ENCODE results near the gene HSPA6.
"Not testable (repeated sequence)": the region's sequence is repeated elsewhere in the genome, so short reads cannot be mapped to it uniquely, and the experiment has no call there.

HSPA6 gene

DNA sequence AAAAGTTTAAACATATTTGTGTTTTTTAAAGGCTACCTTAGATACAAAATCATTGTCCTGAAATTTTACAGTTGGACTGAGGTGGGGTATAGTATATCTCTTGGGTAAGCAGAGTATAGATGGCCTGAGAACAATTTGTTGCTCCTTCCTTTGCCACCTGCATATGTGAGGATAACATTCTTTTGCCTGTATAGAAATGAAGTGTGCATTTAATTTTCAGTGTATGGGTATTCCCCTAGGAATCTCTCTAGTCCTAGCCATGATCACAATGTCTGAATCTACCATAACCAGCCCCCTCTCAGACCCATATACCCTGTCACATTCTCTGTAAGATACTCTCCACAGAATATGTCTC, 21.0 kb upstream of the HSPA6 start:
- DNase-seq (ENCODE audit: low spot score), result no peak

DNA sequence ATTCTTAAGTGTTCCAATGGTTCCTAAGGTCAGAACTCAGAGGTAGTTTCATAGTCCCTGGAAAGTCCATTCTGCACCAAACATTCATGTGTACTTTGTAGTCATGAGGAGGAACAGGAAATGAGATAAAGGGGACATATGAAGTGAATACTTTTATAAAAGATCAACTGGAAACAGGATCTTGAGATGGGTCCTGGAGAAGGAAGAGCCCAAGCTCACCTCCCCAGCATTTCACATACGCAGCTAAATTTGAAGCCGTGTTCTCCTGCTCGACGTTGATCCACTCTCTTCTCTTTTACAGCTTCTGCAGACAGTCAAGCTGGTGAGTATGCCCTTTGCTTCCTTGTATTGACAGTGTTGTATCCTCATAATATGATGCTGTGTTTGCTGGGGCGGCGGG, 18.7 kb upstream of the HSPA6 start:
- no peak for DNase-seq (ENCODE audit: low spot score)

- DNase-seq (ENCODE audit: low spot score), result no peak
Observed at GRCh38 chr1:161506336-161507223, 17.8 kb upstream of the HSPA6 start.

DNA sequence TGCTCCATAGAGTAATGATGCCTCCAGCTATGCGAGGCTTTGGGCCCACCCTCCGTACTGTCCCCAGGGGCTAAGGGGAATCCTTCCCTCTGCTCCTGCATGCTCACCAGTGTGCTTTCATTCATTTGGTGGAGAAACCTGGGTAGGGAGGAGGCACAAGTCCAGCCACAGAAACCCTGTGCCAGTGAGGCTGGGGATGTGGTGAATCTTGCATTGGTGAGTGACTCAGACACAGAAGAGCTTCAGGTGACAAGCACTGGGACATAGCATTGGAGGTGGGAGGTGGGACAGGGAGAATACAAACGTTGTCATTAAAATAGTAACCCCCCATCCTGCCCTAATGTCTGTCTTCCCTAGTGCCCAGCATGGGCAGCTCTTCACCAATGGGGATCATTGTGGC, 13.9 kb upstream of the HSPA6 start:
- no peak for DNase-seq (ENCODE audit: low spot score)

- no peak for DNase-seq (ENCODE audit: low spot score)
Observed at GRCh38 chr1:161511018-161511755, 13.2 kb upstream of the HSPA6 start.

DNA sequence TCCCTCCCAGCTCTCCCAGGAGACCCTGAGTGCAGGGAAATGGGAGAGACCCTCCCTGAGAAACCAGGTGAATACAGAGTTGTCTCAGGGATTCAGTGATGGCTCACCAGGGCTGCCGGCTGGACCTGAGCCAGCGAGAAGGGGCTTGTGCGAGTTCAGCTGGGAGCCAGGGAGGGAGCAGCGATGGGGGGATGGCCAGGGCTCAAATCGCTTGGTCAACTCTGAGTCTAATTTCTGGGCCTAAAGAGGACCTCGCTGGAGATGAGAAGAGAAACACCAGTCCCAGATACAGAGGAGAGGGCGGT, 12.6 kb upstream of the HSPA6 start:
- DNase-seq (ENCODE audit: low spot score), result no peak

GRCh38 chr1:161512636-161513447, 11.5 kb upstream of the HSPA6 start:
- not testable (repeated sequence) for DNase-seq (ENCODE audit: low spot score)

- DNase-seq (ENCODE audit: low spot score), result not testable (repeated sequence)
Observed at GRCh38 chr1:161513448-161513780, 10.9 kb upstream of the HSPA6 start.

GRCh38 chr1:161513953-161514352, 10.4 kb upstream of the HSPA6 start:
- DNase-seq (ENCODE audit: low spot score), result not testable (repeated sequence)

DNA sequence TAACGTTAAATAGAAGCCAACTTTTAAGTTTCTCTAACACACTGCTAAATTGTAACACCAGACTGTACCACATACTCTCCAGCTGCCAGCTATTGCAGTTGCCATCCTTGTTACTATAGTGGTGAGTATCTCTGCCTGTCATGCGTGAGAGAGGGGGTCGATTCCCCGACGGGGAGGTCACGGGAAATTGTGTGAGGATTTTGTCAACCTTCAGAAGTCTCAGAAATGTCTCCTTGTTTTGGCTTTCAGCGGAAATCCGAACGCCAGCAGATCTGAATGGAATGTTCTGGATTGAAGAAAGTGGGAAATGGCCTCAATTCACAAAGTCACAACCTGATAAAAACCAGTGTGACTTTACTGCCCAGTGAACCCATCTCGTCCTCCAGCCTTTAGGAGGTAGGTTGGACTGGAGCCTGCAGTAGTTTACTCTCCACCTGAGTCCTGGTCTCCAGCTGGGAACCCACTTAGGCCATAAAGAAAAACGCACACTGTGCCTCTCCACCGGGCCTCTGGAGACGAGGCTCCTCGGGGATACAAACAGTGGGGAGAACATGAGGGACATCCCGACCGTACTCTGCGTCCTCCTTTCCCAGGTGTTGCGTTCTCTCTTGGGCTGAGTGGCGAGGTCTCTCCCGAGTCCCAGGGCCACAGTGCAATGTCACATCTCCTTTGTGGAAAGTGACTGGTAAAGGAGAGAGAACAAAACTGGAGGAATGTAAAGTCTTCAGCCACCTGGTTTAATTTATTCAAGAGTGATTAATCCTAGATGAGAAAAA, 1.1 kb upstream of the HSPA6 start:
- not testable (repeated sequence) for DNase-seq (ENCODE audit: low spot score)

- not testable (repeated sequence) for DNase-seq (ENCODE audit: low spot score)
Observed at GRCh38 chr1:161524742-161525291, 477 bp downstream of the HSPA6 start.

- not testable (repeated sequence) for DNase-seq (ENCODE audit: low spot score)
Observed at GRCh38 chr1:161525321-161525720, 981 bp downstream of the HSPA6 start.

GRCh38 chr1:161525918-161526317, 1.6 kb downstream of the HSPA6 start:
- not testable (repeated sequence) for DNase-seq (ENCODE audit: low spot score)

- DNase-seq (ENCODE audit: low spot score), result not testable (repeated sequence)
Observed at GRCh38 chr1:161528550-161528949, 4.2 kb downstream of the HSPA6 start.

GRCh38 chr1:161529463-161530104, 5.2 kb downstream of the HSPA6 start:
- not testable (repeated sequence) for DNase-seq (ENCODE audit: low spot score)

DNA sequence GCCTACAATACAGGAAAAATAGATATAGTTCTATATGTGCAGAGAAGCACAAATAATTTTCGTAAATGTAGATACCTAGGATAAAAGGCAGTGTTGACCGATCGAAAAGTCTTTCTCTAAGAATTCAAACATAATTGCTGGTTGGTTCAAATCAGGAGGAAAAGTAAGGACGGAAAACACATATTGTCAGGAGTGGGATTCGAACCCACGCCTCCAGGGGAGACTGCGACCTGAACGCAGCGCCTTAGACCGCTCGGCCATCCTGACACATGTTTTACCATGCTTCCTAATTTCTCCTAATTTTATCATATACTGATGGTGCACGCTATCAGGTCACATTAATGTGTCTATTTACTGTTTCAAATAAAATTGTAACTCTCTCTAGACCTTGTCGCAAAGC, 5.8 kb downstream of the HSPA6 start:
- DNase-seq (ENCODE audit: low spot score), result peak; percentile 47

DNA sequence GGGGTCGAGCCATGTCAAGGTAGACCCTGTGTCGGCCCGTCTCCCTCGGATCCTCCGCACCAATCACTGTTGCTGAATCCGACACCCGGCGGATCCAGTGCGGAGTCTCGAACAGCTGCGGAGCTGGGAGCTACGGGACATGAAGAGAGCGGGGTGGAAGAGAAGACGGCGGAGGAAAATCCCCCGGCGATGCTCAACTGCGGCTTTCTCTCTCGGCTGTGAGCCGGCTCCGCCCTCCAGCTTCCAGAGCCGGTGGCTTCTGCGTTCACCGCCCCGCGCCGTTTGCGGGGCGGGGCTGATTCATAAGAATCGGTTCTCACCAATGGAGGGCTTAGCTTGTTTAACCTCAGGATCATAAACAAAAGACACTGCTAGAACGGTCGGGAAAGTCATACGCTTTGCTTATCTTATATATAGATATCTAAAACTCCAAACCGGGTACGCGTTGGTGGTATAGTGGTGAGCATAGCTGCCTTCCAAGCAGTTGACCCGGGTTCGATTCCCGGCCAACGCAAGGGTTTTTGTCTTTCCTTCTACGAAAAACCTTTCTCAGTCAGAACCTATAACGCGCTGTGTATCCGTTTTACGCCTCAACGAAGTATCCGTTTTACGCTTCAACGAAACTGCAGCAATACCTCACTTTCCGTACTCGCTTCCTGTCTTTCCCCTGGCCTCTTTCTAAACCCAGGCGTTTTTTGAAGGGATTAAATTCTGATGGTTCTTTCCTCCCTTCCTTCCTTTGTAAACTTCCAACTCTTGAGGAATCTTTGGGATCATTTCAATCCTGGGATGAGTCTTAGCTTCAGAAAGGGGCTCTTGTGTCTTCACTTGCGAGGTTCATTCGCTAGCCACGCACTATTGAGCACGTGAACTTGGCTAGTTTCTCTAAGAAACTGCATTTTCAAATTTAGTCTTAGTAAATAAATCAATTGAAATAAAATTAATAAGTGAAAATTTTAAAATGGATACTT, 6.6 kb downstream of the HSPA6 start:
- peak; percentile 74 for DNase-seq (ENCODE audit: low spot score)

DNA sequence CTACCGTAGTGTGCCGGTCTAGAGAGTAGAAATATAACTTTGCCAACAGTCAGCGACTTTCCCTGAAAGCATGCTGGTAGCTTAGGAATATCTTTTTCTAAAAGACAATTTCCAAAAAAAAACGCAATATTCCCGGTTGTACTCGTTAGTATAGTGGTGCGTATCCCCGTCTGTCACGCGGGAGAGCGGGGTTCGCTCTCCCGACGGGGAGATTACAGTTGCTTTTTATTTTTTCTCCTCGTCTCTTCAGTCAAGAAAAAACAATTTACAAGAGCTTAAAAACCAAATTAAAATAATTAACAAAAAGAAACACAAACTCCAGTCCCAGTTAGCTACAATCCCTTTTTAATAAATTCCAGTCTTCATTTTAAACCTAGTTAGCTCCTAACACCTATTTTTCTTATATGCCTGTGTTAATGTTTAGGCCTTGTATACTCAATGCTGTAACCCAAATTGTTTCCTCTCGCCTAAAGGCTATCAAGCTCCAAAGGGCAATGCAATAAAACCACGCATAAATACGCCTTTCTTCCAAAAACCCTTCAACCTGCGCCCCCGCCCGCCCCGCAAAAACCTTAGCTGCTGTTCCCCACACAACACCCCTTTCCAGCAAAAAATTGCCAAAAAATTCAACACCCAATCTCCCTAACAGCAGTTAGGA, 7.8 kb downstream of the HSPA6 start:
- peak; percentile 13 for DNase-seq (ENCODE audit: low spot score)
